K562 (cell line): ENCODE measurements around the gene SMC3. TPM values are rescaled to one million over a fixed set of nuclear protein-coding genes. Genes with fewer than 3 reads are reported as not detected.

Experiments
- ATAC-seq: fragments of 200-7000 bp; cut with Tn5 transposase; 3 replicates; pipeline ENCODE4 v1.9.1; 2020; ENCODE audit warnings: moderate library complexity
- BruUV-seq: library from RNA; stranded (reverse); fragments of 400-500 nt; replicated peaks from 2 replicates; lab custom pipeline; 2021; lab: Mats Ljungman, UMichigan
- CTCF ChIA-PET: fragments of 300-600 bp; formaldehyde crosslinking; extraction: SDS; loops from one replicate; lab custom pipeline; 2021; ENCODE audit warnings: low intra/inter-chr PET ratio; lab: Yijun Ruan, JAX
- POLR2A ChIA-PET: fragments of 300-600, 350-650 bp; sonication (Branson Sonifier 250); formaldehyde crosslinking; extraction: SDS; loops from one replicate; lab custom pipeline; 2021; ENCODE audit warnings: antibody characterized with exemption, inconsistent platforms; lab: Yijun Ruan, JAX
- DNase-seq, 4 experiments: peaks; one replicate each; pipeline versions ENCODE4 v3.0.0 to v3.0.0-alpha.2; 2011 to 2018; ENCODE audit warnings: low spot score in 3 of 4, mixed read lengths in 3 of 4; ENCODE audit errors: extremely low read depth in 1 of 4
- FAIRE-seq: peaks from 2 replicates; lab custom pipeline; 2011; peaks lifted over from hg19 to GRCh38; lab: Jason Lieb, UNC
- H2AFZ ChIP-seq: 2 replicates; pipeline ENCODE4 v1.6.0; 2011; ENCODE audit warnings: low read depth, low read length, control low read depth, inconsistent platforms
- H3K27ac ChIP-seq: fragments of 200-600 bp; 3 replicates; pipeline ENCODE4 v1.8.0; 2011; ENCODE audit warnings: low read depth, mild to moderate bottlenecking, control low read depth, inconsistent platforms, low read length, moderate library complexity, mixed read lengths; ENCODE audit errors: extremely low read depth
- H3K27me3 ChIP-seq, 2 experiments: fragments of 300-600 bp in 1 of 2; 2 replicates in 1 of 2; 3 replicates in 1 of 2; pipeline versions ENCODE4 v1.6.0 to v1.8.0; 2011; ENCODE audit warnings: inconsistent platforms in 2 of 2, low read length in 2 of 2, mild to moderate bottlenecking in 1 of 2, mixed read lengths in 1 of 2, moderate library complexity in 1 of 2; ENCODE audit not compliant: control insufficient read depth in 2 of 2, insufficient read depth in 2 of 2
- H3K36me3 ChIP-seq: fragments of 300-600 bp; 3 replicates; pipeline ENCODE4 v1.8.0; 2011; ENCODE audit warnings: mild to moderate bottlenecking, low read length, inconsistent platforms; ENCODE audit not compliant: control insufficient read depth, insufficient read depth
- H3K4me1 ChIP-seq, 2 experiments: fragments of 200-600 bp in 1 of 2; replicated peaks in 1 of 2; 2 replicates in 1 of 2; 3 replicates in 1 of 2; pipeline versions ENCODE4 v1.5.1 to v1.8.0; 2011; ENCODE audit warnings: inconsistent platforms in 2 of 2, low read length in 2 of 2, mild to moderate bottlenecking in 1 of 2, mixed read lengths in 1 of 2, moderate library complexity in 1 of 2; ENCODE audit not compliant: control insufficient read depth in 2 of 2, insufficient read depth in 2 of 2
- H3K4me2 ChIP-seq: 2 replicates; pipeline ENCODE4 v1.6.1; 2011; ENCODE audit warnings: low read length, control low read depth, inconsistent platforms, mixed read lengths; ENCODE audit not compliant: insufficient read depth
- H3K4me3 ChIP-seq: fragments of 200-600 bp; sonication (generic), shearing (Covaris generic); 2 replicates; pipeline ENCODE4 v1.5.1; 2016; ENCODE audit warnings: control low read depth, inconsistent platforms
- H3K79me2 ChIP-seq: fragments of 200-600 bp; 3 replicates; pipeline ENCODE4 v1.8.0; 2011; ENCODE audit warnings: low read length, inconsistent platforms; ENCODE audit not compliant: control insufficient read depth, insufficient read depth
- H3K9ac ChIP-seq, 2 experiments: 2 replicates each; pipeline versions ENCODE4 v1.6.0 to v1.6.1; 2011; ENCODE audit warnings: low read depth in 2 of 2, low read length in 2 of 2, control low read depth in 1 of 2, inconsistent platforms in 1 of 2, mild to moderate bottlenecking in 1 of 2, mixed read lengths in 1 of 2; ENCODE audit not compliant: insufficient read depth in 1 of 2
- H3K9me1 ChIP-seq: one replicate; pipeline ENCODE4 v1.6.0; 2011; ENCODE audit warnings: inconsistent platforms, mild to moderate bottlenecking, low read length, moderate library complexity; ENCODE audit not compliant: control insufficient read depth, insufficient read depth
- H3K9me3 ChIP-seq: replicated peaks from 2 replicates; pipeline ENCODE4 v1.5.1; 2011; ENCODE audit warnings: low read depth, low read length, inconsistent platforms; ENCODE audit not compliant: control insufficient read depth, insufficient read depth
- H4K20me1 ChIP-seq: replicated peaks from 2 replicates; pipeline ENCODE4 v1.6.1; 2011; ENCODE audit warnings: low read length, inconsistent platforms, mixed read lengths; ENCODE audit not compliant: control insufficient read depth, insufficient read depth
- ARNT ChIP-seq, 2 experiments: fragments of 450-650 bp; IDR thresholded peaks; 2 replicates each; pipeline ENCODE4 v1.6.1; 2016; ENCODE audit warnings: mild to moderate bottlenecking in 1 of 2
- CBFB ChIP-seq: sonication (generic); formaldehyde crosslinking; IDR thresholded peaks from 2 replicates; pipeline ENCODE4 v1.4.0; 2020; ENCODE audit warnings: mild to moderate bottlenecking, missing genetic modification reagents
- FOXA1 ChIP-seq: fragments of 450-650 bp; IDR thresholded peaks from 2 replicates; pipeline ENCODE4 v1.6.1; 2016; ENCODE audit warnings: mild to moderate bottlenecking, borderline replicate concordance
- KAT2B ChIP-seq: IDR thresholded peaks from one replicate; pipeline ENCODE4 v1.6.1; 2012; ENCODE audit warnings: low read depth, mild to moderate bottlenecking, control low read depth, inconsistent platforms, low read length, moderate library complexity
- ZKSCAN8 ChIP-seq: fragments of 200-800 bp; sonication (Bioruptor generic); IDR thresholded peaks from 2 replicates; pipeline ENCODE4 v1.6.1; 2016; ENCODE audit warnings: missing genetic modification characterization, missing compliant biosample characterization
- ZNF134 ChIP-seq: fragments of 250-450 bp; sonication (Bioruptor Pico); conservative IDR thresholded peaks from 2 replicates; pipeline ENCODE4 v1.4.0; 2020
- ZNF589 ChIP-seq: fragments of 200-800 bp; sonication (Bioruptor generic); IDR thresholded peaks from 2 replicates; pipeline ENCODE4 v1.6.1; 2016; ENCODE audit warnings: low read depth, missing genetic modification characterization, missing compliant biosample characterization
- WGBS: fragments of 100-300 bp; shearing (Covaris generic); methylation state at CpG from one replicate; pipeline ENCODE4 v1.1.6; 2016; ENCODE audit warnings: low coverage, mixed read lengths; ENCODE audit not compliant: insufficient coverage; ENCODE audit errors: missing lambda C conversion rate; 5-methylcytosine and 5-hydroxymethylcytosine counted together
- in situ Hi-C: fragments of 300-500 bp; cut with MboI; formaldehyde crosslinking; loops from 4 replicates; pipeline ENCODE4 v1.15.0; 2018; ENCODE audit warnings: inconsistent platforms, mixed read lengths
- intact Hi-C: fragments of 100-400 bp; cut with micrococcal nuclease; formaldehyde crosslinking; loops from 2 replicates; pipeline ENCODE4 v1.14.2; 2022
- polyA plus RNA-seq, 8 experiments: library from polyadenylated mRNA; depleted of rRNA in 4 of 8; stranded (reverse) in 5 of 8; unstranded in 3 of 8; fragments of >200 nt; fragmentation: Nextera tagmentation in 2 of 8; fragmentation: Illumina TruSeq in 1 of 8; extraction: Ambion mirVana in 2 of 8; extraction: Trizol in 1 of 8; gene quantifications; 2 replicates each; pipeline versions ENCODE4 v1.2.1 to v1.2.3, GENCODE V29; 2011 to 2014; ENCODE audit warnings: inconsistent platforms in 1 of 8, missing spikeins in 1 of 8
- total RNA-seq, 7 experiments: library from RNA; depleted of rRNA in 6 of 7; stranded (reverse); fragments of >200 nt in 6 of 7; fragmentation: Illumina TruSeq in 2 of 7; extraction: Trizol in 2 of 7; gene quantifications; 2 replicates each; pipeline versions ENCODE4 v1.2.1 to v1.2.3, GENCODE V29; 2011 to 2021; ENCODE audit warnings: low replicate concordance in 1 of 7

Gene SMC3
- total and polyA plus RNA-seq, 9 of the 15 experiments (the other 6 are each of a cell fraction or from before 2014, with no cell fraction given) = 21.3 to 62.6 (median 39.3) TPM

DNA sequence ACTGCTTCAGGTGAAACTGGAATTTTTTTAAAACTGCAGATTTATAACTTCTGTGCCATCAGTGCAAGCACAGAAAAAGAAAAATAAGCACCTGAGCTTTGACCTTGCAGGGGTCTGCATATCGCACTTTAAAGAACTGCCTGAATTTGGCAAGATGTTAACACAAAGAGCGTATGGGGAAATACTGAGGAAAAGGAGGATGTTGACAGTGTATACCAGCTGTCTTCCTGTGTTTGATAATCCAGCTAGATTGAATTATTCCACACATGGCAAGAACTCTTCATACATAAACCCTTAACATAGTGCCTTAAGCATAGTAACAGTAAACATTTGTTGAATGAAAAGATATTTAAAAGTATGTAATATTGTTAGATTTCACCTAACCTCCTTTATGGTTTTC, 30.0 kb downstream of the SMC3 start:
- Histone ChIP-seq H3K36me3 (peaks cover 84% of the 10 kb centered on the region), H3K9me3 (no peaks in the 10 kb centered on the region), H3K4me2 (no peak overlapping the region), H2AFZ (no peak overlapping the region), H3K79me2 (no peaks in the 10 kb centered on the region), H3K27me3 (no peaks in the 10 kb centered on the region), H4K20me1 (no peaks in the 10 kb centered on the region), H3K4me1 (no peaks in the 10 kb centered on the region), H3K9ac (no peak overlapping the region), H3K4me3 (no peak overlapping the region), H3K9me1 (no peaks in the 10 kb centered on the region), H3K27ac (no peak overlapping the region)
- 100% methylated on average over 2 of the region's 2 CpGs for WGBS
- ChIA-PET CTCF (no interaction called here), POLR2A (interaction anchor here (1.0 to 1.6 kb wide), 3 partner anchors 10 to 49 kb away, joined by 3 to 6 read pairs (median 3); no protein-coding TSS in a partner anchor)
- BruUV-seq = no TSS peak
- no peak for TF ChIP-seq KAT2B
- TF ChIP-seq FOXA1 = no peak
- TF ChIP-seq ZNF134 = no peak
- no peak for TF ChIP-seq CBFB (CRISPR knock-in tag)
- no peak for TF ChIP-seq ARNT (IDR thresholded peaks at IDR 0.05)
- no peak for TF ChIP-seq ZKSCAN8
- TF ChIP-seq ZNF589 = no peak
- ATAC-seq (no peak), DNase-seq (no peak), FAIRE-seq (no peak)
- in situ Hi-C loops = no loop called here
- intact Hi-C loops = no loop called here
